Stimulated activated CD4-positive, alpha-beta T cell treated with anti-CD3 and anti-CD28 coated beads, Interleukin-12 subunit alpha, Interleukin-12 subunit beta, amount 100 ng/mL, for 24 hours (primary cell): ENCODE data around the gene ORM2.
"Not testable (repeated sequence)": the region's sequence is repeated elsewhere in the genome, so short reads cannot be mapped to it uniquely, and the experiment has no call there.

Experiments used
- DNase-seq, 2 experiments: peaks; one replicate each; pipeline ENCODE4 v3.0.0-alpha.2; 2020; ENCODE audit warnings: low read depth in 2 of 2

Gene ORM2

DNA sequence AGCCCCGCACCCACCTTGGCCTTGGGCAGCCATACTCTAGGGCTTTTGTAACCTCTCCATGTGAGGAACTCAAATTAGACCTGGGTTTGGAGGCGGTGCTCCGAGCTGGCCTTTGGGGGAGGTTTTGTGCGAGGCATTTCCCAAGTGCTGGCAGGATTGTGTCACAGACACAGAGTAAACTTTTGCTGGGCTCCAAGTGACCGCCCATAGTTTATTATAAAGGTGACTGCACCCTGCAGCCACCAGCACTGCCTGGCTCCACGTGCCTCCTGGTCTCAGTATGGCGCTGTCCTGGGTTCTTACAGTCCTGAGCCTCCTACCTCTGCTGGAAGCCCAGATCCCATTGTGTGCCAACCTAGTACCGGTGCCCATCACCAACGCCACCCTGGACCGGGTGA, at the start of gene ORM2:
ORM2 (plus strand) TSS at position 245 of the 398 bp plus-strand sequence; CDS start at position 281, 36 bp downstream.
- DNase-seq, result not testable (repeated sequence)

DNA sequence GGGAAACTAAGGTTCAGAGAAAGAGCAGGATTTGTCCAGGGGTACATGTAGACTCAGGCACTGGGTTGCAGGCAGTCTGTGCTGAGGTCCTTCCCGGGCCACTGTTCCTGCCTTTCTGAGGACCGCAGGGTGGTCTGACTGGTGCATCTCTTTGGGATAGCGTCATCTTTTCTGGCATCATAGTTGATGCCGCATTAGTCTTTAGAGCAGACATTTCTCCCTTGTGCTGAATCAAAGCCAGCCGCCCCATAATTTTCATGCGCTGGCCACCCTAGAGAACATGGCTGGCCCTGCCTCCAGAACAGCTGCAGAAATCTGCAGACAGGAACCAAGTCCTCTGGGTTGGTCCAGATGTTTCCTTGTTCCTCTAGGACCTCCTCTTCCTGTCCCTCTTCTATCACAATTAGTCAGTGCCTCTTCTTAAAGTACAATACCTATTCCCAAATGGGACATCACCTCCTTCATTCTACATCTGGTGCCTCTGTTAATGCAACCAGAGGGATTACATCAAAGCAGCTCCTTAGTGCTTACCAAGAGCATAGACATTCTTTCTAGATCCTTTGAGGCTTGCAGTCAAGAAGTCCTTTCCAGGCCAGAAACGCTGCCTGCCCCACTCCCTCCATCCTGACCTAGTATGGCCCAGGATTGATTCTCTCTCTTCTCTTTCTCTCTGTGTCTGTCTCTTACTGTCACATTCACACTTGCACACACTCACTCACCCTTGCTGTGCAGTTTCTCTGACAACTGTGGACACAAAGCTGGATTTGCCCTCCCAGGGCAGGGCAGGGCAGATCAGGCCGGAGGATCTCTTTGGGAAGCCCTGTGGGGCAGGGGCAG, 48.8 kb upstream of the ORM2 start:
- DNase-seq, result no peak

DNA sequence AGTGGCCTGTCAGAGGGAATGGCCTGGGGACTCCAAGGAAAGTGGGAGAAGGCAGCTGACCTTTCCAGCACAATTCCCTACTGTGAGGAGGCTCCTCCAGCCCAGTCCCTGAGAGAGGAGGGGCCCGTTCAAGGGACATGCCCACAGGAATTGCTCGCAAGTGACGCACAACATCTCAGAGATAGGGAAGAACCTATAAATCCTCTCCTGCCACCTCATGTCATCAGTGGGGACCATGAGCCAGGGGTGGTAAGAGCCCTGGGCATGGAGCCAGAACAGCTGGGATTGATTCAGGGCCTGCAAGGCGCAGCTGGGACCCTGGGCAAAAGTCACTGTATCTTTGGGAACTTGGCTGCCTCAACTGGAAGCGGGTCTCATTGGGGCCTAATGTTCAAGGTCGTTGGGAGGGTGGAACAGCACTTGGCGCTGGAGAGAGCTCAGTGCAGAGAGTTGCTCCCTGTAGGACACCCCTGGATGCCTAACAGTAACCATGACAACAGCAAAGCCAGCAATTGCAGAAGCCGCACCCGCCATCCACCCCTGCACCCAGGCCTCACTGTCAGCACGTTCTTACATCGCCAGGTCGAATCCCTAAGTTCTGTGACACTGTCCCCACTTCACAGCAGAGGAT, 48.1 kb upstream of the ORM2 start:
- no peak for DNase-seq

DNA sequence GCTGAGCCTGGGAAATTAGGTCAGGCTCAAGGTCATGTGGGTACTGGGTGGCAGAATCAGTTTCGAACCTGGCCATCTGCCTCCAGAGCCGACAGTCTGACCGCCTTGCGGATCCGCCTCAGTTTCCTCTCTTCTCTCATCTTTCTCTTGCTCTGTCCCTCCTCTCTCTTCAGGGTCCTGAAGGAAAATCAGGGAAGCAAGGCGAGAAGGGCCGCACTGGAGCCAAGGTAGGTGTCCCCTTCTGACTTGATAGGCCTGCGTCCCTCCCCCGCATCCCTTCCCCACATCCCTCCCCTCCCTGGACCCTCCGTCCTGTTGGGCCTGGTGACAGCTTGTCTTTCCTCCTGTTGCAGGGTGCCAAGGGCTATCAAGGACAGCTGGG, 47.6 kb upstream of the ORM2 start:
- DNase-seq, result no peak

DNA sequence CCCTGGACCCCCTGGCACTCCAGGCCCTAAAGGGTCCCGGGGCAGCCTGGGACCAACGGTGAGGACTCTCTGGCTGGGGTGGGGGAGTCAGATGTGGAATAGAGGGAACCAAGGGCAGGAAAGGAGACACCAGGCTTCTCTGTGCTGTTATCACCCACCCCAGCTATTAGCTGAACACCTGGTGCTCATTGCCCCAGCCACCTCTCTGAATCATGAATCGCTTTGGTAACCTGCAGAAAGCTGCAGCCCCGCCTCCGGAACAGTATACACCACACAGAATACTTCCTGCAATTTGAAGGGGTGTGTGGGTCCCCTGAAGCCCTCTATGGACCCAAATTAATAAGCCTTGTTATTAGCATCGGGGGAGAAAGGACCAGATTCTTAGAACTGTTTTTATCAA, 47.2 kb upstream of the ORM2 start:
- DNase-seq, result no peak

DNA sequence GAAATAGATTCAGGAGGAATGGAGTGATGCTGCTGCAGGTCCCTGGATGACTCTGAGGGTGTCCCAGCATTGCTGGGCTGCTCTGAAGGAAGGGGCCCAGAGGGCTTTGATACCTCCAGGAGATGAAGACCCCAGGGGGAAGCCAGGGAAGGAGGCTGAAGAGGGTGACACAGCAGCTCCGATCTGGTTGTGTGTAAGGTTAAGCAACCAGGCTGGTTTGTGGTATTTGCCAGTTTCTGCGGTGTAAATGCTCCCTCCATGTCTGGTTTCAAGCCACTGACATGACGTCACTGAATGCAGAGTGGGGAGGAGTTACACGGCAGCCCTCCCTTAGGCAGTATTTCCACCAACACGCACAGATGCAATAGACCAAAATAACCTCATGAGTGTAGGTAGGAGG, 46.7 kb upstream of the ORM2 start:
- DNase-seq, result no peak

DNA sequence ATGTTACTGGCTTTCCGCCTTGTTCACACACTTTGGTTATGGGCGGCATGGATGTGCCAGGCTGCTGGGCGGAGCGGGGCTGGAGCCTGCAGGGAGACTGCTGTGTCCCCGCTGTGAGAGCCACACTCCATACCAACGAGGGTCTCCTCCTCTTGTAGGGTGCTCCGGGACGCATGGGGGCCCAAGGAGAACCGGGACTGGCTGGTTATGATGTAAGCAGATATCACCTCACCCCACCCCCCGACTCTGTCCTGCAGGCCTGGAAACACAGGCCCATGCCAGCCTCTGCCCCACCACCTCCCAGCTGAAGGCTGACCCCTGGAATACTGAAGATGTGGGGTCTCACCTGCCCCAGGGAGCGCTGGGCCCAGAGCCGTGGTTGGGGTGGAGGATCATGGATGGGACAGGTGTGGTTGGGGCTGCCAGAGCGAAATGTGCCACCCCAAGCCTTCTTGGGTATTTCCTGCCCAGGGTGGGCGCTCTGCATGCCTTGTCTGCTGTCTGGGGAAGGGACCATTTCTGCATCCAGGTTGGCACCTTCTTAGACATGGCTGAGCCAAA, 46.0 kb upstream of the ORM2 start:
- DNase-seq, result no peak

DNA sequence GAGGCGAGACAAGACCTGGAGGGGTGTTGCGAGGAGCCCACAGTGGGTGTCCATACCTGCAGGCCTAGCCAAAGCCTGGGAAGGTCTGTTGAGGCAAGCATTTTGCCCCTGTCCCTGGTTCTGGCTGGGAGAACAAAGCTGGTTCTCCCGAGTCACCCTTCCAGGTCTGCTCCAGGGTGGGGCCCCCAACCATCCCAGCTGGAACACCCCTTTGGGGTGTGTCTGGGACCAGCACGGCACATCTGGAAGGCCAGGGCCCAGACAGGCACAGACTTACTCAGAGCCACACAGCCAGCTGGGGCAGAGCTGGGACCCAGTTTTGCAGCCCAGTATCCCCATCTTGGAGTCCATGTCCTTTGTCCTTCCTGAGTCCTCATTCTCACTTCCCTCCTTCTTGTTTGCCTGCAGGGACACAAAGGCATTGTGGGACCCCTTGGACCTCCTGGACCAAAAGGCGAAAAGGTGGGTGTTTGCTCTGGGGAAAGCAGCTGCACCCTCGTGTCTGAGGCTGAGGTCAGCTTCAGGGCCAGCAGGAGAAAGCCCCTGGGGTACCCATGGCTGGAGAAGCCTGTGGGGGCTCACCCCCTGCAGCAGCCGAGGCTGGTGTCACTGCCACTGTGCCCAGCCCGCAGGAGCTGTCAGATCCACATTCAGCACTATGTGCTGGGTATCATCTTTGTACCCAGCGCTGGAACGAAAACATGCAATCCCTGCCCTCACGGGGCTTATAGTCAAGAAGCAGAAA, 45.2 kb upstream of the ORM2 start:
- no peak for DNase-seq

DNA sequence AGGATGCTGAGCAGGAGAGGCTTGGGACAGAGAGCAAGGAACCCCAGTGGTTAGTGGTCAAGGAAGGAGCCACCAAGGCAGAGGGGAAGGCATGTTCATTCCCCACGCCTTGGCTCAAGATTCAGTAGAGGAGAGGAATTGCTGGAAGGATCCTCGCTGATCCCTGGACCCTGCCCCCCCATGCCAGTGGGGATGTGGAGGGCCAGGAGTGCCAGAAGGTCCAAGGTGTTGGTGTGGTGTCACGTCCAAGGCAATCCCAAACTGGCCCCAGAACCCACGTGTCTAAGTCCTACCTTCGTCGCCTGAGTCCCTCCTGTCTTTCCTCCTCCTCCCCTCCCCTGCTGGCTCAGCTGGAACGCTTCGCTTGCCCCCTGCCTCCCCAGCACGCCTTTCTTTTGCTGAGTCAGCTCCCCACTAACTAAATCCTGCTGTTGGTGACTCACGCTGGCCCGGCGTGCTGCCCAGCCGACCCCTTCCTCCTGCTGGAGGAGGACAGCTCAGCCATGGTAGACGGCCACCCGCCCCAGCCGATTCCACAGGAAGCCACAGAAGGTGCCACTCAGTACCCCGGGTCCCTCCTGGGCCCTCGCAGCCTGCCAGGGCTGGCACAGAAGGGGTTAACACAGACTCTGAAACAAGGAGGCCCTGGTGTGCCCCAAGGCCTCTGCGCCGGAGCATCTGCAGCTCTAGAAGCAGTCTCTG, 44.4 kb upstream of the ORM2 start:
- no peak for DNase-seq

DNA sequence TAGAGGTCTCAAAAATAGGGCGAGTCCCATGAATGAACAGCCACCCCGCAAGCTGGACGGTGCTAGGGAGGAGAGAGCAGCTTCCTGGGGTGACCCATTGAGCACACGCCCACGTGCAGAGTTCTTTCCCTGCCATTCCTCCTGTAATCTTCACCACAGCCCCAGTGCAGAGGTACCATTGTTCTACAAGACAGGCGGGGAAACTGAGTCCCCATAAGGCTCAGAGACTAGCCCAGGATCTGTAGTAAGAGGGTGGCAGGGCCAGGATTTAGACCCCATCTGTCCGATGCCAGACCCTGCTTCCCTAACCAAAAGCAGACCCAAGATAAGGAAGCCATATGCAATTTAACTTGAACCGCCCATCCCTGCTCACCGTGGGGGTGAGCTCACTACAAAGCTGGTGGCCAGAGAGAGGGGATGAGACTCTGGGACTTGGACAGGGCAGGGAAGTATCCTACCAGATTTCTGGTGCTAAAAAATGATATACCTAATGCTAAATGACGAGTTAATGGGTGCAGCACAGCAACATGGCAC, 43.5 kb upstream of the ORM2 start:
- no peak for DNase-seq

DNA sequence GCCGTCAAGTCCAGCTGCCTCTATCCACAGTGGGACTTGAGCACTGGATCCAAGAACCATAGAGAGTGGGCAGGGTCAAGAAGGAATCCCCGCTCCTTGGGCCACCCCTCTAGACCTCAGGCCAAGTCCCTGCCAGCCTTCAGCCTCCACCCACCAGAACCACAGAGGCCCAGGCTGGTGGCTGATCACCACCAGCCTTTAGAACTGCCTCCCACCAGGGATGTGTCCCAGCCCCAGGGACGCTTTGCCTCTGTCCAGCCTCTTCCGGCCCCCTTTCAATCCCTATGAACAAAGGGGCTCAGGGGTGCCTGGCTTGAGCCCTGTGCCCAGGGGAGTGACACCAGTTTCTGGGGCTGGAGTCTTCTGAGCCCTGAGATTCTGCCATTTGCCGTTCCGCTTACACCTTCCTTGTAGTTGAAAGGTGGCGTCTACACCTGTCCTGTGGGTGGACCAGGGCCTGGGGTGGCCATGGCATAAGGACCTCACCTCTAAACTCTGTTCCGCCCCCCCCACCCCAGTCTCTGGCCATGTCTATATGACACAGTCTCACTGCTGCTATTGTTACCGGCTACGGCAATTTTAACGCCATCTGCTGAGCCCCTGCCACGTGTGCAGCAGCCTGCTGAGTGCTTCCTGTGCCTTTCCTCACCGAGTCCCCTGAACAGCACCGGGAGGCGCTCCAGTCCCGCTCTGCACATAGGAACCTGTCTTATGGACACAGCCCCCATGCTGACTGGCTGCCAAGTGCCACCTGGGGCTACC, 42.5 kb upstream of the ORM2 start:
- DNase-seq, result no peak

DNA sequence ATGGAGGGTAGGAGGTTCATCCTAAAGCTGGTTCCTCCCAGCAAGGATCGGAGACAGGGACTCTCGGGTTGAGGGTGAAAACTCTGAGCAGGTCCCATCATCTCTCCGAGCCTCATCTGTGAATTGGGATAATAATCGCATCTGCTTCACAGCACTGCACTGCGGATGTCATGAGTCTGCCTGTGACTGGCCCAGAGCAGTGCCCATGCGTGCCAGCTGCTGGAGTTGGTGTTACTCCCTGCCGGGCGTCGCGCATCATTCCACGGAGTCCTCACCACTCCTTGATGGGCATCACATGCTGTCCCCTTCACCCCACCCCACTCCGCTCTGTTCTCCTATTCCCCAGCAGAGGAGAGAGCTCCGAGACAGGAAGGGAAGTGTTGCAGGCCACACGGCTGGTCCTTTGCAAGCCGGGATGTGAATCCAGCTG, 41.9 kb upstream of the ORM2 start:
- DNase-seq, result no peak

DNA sequence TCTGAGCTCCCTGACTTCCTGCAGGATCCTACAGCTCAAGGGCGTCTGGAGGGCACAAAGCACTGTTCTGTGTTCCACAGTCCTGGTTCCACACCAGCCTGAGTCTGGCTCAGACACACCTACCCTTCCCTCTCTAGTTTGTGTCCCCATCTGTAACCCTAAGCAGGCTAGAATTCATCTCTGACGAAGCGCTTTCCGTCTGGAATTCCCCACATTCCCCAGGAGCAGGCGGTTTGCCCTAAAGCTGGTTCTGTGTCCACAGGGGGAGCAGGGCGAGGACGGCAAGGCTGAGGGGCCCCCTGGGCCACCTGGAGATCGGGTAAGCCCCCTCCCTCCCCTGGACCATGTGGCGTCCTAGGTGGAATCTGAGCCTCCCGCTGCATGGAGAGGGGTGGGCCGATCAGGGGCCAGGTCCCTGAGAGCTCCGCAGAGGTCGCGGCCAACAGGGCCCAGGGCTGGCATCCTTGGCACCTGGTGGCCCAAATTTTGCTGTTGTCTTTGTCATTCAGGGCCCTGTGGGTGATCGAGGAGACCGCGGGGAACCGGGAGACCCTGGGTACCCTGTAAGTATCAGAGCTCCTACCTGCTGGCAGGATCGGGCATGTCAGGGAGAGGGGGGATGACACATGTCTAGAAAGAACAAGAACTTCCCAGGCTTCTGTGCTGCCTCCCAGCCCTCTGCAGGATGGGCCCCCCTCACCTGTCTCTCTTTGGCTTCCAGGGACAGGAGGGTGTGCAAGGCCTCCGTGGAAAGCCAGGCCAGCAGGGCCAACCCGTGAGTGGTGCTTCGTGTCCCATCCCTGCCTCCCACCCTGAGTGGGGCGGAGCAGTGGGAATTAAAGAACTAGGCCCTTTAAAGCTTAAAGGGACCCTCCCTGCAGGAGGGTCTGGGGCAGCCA, 41.2 kb upstream of the ORM2 start:
- DNase-seq, result no peak

DNA sequence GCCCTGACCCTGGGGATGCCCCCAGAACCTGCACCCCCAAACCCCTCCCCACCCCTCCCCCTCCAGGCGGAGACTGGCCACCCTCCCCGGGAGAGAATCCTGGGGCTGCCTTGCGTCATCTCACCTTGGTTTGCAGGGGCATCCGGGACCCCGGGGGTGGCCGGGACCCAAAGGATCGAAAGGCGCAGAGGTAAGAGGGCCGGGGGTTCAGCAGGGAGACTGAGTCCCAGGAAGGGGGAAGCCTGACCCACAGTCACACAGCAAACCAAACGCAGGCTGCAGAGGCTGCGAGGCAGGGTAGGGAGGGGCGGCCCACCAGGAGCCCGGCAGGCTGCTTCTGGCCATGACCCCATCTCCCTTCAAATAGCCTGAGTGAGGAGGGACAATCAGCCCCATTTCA, 40.6 kb upstream of the ORM2 start:
- no peak for DNase-seq

DNA sequence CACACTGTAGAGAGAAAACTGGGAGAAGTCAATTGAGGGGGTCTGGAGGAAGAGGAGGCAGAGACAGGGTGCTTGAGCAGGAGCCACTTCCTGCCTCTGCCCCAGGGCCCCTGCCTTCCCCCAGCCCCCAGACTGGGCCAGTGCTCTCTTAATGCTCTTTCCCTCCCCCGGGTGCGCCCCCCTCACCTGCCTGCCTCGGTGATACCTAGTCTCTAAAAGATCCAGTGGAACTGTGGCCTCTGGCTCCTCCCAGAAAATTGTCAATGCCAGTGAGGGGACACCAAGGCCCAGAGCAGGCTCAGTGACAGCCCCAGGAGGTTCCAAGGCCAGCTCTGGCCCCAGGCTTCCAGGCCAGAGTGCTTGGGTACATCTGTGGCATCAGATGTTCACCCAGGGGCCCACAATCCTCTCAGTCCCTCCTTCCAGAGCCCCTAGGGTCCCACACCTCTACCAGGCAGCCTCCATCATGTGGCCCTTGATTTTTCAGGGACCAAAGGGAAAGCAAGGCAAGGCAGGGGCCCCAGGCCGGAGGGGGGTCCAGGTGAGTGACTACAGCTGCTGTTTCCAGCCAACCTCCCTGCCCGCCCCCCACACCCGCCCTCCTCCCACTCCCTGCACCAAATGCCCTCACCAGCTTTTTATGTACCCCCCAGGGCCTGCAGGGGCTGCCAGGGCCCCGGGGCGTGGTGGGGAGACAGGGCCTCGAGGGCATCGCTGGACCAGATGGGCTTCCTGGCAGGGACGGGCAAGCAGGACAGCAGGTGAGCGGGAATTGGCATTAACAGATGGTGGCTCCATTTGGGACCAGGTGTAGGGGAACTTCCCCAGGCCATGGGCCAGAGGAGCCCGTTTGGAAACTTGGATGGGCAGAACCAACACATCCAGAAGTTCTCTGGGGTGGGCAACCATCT, 39.8 kb upstream of the ORM2 start:
- no peak for DNase-seq

DNA sequence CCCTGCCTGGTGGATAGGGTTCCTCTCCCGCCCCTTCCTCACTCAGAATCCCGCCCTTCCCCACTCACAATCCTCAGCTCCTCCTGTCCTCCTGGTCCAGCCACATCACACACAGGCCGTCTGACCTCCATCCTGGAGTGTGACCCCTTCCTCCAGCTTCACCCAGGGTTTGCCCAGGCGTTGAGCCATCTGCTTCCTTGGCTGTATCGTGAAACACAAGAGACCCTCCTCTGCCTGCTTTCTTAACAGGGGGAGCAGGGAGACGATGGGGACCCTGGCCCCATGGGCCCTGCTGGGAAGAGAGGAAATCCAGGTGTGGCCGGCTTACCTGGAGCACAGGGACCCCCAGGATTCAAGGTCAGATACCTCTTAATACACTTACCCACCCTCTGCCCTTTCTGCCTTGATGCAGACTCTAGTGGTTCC, 39.1 kb upstream of the ORM2 start:
- no peak for DNase-seq

DNA sequence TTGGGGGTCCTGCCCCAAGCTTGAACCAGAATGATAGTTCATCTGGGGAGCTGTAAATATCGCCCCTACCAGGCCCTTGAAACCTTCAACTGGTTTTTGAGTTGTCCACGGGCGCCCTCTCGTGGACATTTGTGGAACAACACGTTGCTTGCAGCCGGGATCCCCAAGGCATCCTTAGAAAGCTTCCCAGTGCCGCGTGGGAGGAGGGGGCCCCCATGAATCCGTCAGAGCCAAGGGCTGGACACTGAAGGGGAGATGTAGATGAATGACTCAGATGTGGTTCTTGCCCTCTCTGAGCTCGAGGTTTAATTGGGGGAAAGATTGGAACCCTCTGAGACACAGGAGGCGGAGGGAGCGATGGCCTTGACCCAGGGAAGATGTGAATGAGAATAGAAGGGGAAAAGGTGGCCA, 38.6 kb upstream of the ORM2 start:
- DNase-seq, result peak; percentile 44 to 67

DNA sequence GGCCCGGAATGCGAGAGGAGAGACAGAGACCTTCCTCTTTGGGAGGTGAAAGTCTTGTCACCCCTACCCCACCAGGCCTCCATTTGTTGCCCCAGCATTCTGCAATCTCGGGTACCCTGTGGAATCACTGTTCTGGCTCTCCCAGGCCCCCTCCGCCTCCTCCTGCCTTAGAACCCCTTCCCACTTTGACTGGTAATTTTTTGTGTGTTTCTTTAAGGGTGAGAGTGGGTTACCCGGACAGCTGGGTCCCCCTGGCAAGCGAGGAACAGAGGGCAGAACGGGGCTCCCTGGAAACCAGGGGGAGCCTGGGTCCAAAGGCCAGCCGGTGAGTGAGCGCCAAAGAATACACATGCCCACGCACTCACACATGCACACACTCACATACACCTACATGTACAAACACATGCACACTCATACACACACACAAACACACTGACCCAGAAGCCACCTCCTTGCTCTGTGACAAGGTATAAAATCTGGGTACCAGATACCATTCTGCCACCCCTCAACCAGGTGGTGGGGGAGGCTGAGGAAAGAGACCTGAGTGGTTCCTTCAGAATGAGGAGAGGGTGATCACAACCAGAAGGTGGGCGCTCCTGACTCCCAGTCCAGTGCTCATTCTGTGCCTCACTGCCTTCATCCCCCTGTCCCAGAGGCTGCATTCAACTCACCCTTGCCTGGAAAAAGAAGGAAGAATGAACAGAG, 37.6 kb upstream of the ORM2 start:
- DNase-seq, result no peak
